ENCODE data around the gene PACRG. TPM values are rescaled to one million over a fixed set of nuclear protein-coding genes. Genes with fewer than 3 reads are reported as not detected.

Gene PACRG
- total RNA-seq, 4 donors from 2014 or later, result 0.95 to 1.3 TPM; not detected in 2

DNA sequence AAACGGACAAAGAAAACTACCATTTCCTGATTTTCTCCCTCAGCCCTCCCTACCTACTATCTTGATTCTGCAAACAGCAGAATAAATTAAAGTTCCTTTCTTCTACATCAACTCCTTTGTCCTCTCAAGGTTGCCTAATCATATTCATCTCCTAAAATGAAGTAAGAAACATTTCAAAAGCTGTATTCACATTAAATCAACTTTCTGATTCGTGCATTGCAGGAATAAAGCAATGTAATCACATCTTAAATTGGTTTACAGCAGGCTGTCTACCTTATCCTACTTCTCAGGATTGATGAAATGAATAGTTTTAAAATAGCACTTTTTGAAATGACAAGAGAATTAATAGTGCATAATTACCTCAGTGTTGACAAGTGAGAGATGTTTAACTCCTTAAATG, 25.3 kb upstream of the PACRG start:
- Histone ChIP-seq H3K9me3 (no peaks in the 10 kb centered on the region), H3K27ac (no peak overlapping the region), H3K4me1 (peaks cover 0 to 4% (median 0%) of the 10 kb centered on the region in 3 donors), H3K4me3 (no peak overlapping the region), H3K27me3 (no peaks in the 10 kb centered on the region), H3K36me3 (no peaks in the 10 kb centered on the region)
- TF ChIP-seq, protein P1, sequence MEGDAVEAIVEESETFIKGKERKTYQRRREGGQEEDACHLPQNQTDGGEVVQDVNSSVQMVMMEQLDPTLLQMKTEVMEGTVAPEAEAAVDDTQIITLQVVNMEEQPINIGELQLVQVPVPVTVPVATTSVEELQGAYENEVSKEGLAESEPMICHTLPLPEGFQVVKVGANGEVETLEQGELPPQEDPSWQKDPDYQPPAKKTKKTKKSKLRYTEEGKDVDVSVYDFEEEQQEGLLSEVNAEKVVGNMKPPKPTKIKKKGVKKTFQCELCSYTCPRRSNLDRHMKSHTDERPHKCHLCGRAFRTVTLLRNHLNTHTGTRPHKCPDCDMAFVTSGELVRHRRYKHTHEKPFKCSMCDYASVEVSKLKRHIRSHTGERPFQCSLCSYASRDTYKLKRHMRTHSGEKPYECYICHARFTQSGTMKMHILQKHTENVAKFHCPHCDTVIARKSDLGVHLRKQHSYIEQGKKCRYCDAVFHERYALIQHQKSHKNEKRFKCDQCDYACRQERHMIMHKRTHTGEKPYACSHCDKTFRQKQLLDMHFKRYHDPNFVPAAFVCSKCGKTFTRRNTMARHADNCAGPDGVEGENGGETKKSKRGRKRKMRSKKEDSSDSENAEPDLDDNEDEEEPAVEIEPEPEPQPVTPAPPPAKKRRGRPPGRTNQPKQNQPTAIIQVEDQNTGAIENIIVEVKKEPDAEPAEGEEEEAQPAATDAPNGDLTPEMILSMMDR (IDR thresholded peaks at IDR 0.05), result no peak
- no peak for TF ChIP-seq POLR2A (IDR thresholded peaks at IDR 0.05)
- intact Hi-C loops (cut with DNase I), result no loop called here
- 55 to 71% methylated on average over 2 of the region's 2 CpGs for WGBS, 2 donors
- no peak for DNase-seq

DNA sequence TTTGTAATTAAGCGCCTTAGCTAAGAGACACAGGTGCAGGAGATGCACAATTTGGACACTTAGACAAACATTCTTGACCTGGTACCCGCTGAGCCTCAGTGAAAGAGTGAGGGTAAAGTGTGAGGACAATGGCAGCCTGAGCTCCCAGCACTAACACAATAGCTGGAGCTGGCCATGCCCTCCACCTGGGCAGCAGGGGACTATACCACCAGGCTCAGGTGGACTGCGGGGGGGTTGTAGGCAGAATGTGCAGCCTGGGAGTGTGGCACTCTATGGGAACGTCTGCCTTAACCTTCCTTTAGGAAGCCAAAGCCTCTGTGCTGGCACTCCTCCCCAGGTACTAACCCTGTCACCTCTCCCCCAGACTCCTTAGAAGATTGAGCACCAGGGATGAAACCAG, 23.8 kb upstream of the PACRG start:
- H3K9me3 ChIP-seq, result no peaks in the 10 kb centered on the region
- intact Hi-C loops (cut with DNase I), result no loop called here
- no peaks in the 10 kb centered on the region for H3K27me3 ChIP-seq
- no peak for DNase-seq
- no peak overlapping the region for H3K4me3 ChIP-seq
- TF ChIP-seq, protein P1 (IDR thresholded peaks at IDR 0.05), result no peak
- TF ChIP-seq POLR2A (IDR thresholded peaks at IDR 0.05), result no peak
- H3K27ac ChIP-seq, result no peak overlapping the region
- H3K4me1 ChIP-seq, result peaks cover 0 to 4% (median 0%) of the 10 kb centered on the region in 3 donors
- no peaks in the 10 kb centered on the region for H3K36me3 ChIP-seq
- WGBS, 2 donors, result 90 to 100% methylated on average over 2 to 3 of the region's 4 CpGs

DNA sequence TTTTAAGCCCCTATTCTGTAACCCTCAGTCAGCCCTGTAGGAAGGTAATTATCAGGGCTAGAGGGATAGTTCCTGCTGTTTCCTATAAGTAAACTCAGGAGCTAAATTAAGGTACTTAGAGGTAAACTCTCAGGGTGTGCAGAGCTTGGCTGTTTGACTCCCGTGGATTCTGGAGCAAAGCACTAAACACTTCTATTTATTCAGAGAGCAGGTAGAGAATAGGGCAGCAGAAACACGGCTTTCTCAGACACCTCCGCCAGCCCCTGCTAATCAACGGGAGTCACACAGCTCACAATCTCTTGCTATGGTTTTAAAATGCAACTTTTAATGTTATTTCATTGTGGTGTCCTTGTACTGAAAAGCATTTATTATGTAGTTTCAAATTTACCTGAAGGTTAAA, 22.0 kb upstream of the PACRG start:
- 68 to 69% methylated on average over 4 of the region's 4 CpGs for WGBS, 2 donors
- Histone ChIP-seq H3K4me3 (no peak overlapping the region), H3K27ac (peak overlapping the region in 1 of 4 donors; percentile 59)

DNA sequence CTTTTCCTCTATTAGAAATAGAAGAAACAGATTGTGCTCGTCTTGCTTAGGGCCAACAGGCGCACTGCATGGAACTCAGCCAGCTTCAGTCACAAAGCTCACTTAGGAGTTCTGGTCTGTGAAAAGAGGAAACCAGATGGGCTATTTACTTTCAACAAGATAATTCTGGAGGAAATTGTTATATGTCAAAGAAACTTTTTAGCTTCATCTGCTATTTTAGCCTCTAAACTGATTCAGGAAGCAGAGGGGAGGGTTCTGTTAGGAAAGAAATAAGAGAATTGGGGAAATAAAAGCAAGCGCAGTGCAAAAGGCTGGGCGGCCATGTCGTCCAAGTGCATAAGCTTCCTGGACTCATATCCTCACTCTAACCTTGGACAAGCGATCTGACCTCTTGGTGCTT, 21.5 kb upstream of the PACRG start:
- no peak for DNase-seq
- H3K4me3 ChIP-seq, result peak overlapping the region in 1 of 4 donors; percentile 33
- no peak for TF ChIP-seq POLR2A (IDR thresholded peaks at IDR 0.05)
- TF ChIP-seq, protein P1 (IDR thresholded peaks at IDR 0.05), result no peak
- intact Hi-C loops (cut with DNase I), result no loop called here
- peak overlapping the region in 2 of 4 donors; percentile 26 to 59 for H3K27ac ChIP-seq
- no peaks in the 10 kb centered on the region for H3K36me3 ChIP-seq
- peaks cover 0 to 4% (median 0%) of the 10 kb centered on the region in 3 donors for H3K4me1 ChIP-seq
- H3K27me3 ChIP-seq, result no peaks in the 10 kb centered on the region
- WGBS, 2 donors, result 47 to 49% methylated on average over 6 of the region's 6 CpGs
- no peaks in the 10 kb centered on the region for H3K9me3 ChIP-seq

More for the DNA sequence above, 22.0 kb upstream of the PACRG start:
- Histone ChIP-seq H3K27me3 (no peaks in the 10 kb centered on the region), H3K4me1 (peaks cover 0 to 4% (median 0%) of the 10 kb centered on the region in 3 donors), H3K36me3 (no peaks in the 10 kb centered on the region), H3K9me3 (no peaks in the 10 kb centered on the region)
- DNase-seq, result no peak
- intact Hi-C loops (cut with DNase I), result no loop called here
- no peak for TF ChIP-seq POLR2A (IDR thresholded peaks at IDR 0.05)
- TF ChIP-seq, protein P1 (IDR thresholded peaks at IDR 0.05), result no peak

DNA sequence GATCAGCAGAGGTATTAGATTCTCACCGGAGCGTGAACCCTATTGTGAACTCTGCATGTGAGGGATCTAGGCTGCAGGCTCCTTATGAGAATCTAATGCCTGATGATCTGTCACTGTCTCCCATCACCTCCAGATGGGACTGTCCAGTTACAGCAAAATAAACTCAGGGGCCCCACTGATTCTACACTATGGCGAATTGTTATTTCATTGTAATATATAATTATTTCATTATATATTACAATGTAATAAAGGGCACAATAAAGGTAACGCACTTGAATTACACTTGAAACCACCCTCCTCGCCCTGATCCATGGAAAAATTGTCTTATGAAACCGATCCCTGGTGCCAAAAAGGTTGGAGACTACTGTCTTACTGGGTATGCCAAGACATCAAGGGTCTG, 18.8 kb upstream of the PACRG start:
- H3K9me3 ChIP-seq, result no peaks in the 10 kb centered on the region
- H3K36me3 ChIP-seq, result no peaks in the 10 kb centered on the region
- WGBS, 2 donors, result 86 to 94% methylated on average over 6 of the region's 6 CpGs
- peaks cover 0 to 4% (median 0%) of the 10 kb centered on the region in 3 donors for H3K4me1 ChIP-seq
- H3K27ac ChIP-seq, result no peak overlapping the region
- no peak for DNase-seq
- no peaks in the 10 kb centered on the region for H3K27me3 ChIP-seq
- intact Hi-C loops (cut with DNase I), result no loop called here
- no peak for TF ChIP-seq POLR2A (IDR thresholded peaks at IDR 0.05)
- TF ChIP-seq, protein P1 (IDR thresholded peaks at IDR 0.05), result no peak
- no peak overlapping the region for H3K4me3 ChIP-seq
